ENCODE results near the gene PXDN.

The PXDN gene

DNA sequence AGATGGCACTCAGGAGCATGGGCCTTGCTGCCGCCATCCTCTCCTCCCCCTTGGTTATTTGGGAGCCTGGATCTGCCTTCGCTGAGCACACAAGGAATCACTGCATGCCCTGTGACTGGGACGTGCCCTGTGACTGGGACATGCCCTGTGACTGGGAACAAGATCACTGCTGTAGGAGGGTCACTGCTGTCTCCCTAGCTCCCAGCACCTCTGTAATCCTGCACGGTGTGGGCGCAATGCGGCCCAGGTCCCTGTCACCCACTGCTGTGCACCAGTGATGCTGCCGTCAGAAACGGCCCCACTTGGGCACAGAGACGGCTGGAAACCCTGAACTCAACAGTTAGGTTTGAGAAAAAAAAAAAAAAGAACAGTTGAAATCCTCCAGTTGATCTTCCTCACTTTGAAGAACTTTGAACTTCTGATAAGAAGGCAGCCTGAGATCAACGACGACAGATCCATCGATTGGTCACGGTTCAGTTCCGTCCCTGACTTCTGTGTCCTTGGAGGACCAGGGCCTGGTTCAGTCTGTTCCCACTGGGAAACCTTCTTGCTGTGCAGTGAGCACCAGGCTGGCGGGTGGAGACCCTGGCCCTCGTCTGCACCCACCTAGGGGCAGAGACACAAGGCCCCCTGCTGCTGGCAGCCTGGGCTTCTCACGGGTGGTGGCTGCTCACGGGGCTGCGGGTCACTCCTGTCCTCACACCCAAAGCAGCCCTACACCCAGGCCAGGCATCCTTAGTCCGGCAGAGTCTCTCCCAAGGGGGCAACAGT lies 125.9 kb downstream of the PXDN start:
- ATAC-seq, result no peak
- Mint-ChIP-seq H3K4me1 (no peaks in the 10 kb centered on the region), H3K9me3 (no peaks in the 10 kb centered on the region), H3K27me3 (peaks cover 10% of the 10 kb centered on the region), H3K4me3 (no peak overlapping the region), H3K27ac (no peak overlapping the region)
- DNase-seq, result no peak

DNA sequence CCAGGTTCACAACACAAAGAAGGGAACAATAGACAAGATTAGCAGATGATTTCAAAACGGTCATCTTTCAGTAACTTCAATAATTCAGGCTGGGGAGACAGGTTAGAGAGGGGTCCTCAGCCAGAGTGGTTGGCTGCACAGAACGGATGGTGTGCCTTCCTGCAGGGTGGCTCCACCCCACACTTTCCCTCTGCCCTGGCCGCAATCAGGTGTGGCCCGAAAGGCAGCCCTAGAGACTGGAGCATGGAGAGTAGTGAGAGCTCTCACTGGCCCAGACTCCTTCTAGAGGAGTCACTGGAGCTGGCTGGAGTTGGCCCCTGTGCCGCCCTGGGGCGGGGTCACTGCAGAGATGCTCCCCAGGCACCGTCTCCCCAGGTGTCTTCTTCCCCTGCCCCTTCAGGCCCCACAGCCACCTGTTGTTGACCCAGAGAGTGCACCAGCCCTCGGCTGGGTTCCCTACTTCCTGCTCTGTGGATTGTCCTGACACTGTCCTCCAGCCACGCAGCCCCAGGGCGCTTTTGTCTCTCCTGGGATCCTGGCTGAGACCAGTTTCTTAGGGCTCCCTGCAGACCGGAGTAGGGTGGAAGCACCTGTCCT lies 126.8 kb downstream of the PXDN start:
- peaks cover 14% of the 10 kb centered on the region for H3K27me3 Mint-ChIP-seq
- no peaks in the 10 kb centered on the region for H3K9me3 Mint-ChIP-seq
- no peak overlapping the region for H3K4me3 Mint-ChIP-seq
- no peaks in the 10 kb centered on the region for H3K4me1 Mint-ChIP-seq
- DNase-seq, result no peak
- no peak overlapping the region for H3K27ac Mint-ChIP-seq
- ATAC-seq, result peak; percentile 46

DNA sequence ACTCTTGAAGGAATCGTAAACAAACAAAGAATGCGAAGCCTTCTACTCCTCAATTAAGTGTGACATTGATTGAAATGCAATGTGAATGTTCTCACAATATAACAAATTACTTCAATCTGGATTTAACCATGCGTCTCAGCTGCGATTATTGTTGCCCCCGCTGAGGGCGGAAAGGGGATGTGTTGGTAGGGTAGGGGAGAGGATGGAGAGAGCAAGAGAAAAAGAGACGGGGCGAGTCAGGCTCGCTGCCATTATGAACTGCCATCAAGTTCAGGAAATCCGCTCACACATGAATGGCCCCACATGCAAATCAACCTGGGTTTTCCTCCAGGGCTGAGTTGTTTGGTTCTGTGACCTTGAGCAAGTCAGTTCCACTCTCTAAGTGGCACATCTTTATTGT lies 129.8 kb downstream of the PXDN start:
- no peak overlapping the region for H3K27ac Mint-ChIP-seq

DNA sequence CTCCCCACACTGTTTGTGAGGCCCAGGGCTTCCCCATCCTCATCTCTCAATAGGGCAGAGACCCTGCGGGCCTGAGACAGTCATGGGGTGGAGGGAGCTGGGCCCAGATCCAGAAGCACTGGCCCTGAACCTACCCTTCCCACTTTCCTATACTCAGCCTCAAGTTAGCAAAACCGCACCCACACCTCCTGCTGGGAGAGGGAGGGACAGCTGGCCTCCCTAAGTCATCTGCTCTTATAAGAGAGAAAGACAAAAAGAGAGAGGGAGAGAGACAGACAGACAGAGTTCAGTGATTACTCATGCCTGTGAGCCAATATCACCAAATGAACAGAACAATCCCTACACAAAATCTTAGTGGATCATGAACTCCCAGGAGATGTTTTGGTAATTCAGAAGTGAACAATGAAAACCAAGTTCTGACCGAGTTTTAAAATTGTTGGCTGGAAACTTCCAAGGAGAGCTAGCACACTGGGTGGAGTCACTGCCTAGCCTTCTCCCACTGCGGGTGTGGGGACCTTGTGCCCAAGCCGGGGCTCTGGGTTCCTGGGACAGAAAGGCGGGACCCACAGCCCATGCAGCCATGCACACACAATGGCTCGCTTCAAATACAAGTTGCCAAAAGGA lies 130.5 kb downstream of the PXDN start:
- no peaks in the 10 kb centered on the region for H3K9me3 Mint-ChIP-seq
- peaks cover 22% of the 10 kb centered on the region for H3K27me3 Mint-ChIP-seq
- no peak for DNase-seq
- H3K27ac Mint-ChIP-seq, result no peak overlapping the region
- no peak overlapping the region for H3K4me3 Mint-ChIP-seq
- no peak for ATAC-seq
- H3K4me1 Mint-ChIP-seq, result no peaks in the 10 kb centered on the region

More for the DNA sequence above, 129.8 kb downstream of the PXDN start:
- peaks cover 22% of the 10 kb centered on the region for H3K27me3 Mint-ChIP-seq
- DNase-seq (no peak), ATAC-seq (no peak)
- H3K9me3 Mint-ChIP-seq, result no peaks in the 10 kb centered on the region
- H3K4me3 Mint-ChIP-seq, result no peak overlapping the region
- no peaks in the 10 kb centered on the region for H3K4me1 Mint-ChIP-seq

DNA sequence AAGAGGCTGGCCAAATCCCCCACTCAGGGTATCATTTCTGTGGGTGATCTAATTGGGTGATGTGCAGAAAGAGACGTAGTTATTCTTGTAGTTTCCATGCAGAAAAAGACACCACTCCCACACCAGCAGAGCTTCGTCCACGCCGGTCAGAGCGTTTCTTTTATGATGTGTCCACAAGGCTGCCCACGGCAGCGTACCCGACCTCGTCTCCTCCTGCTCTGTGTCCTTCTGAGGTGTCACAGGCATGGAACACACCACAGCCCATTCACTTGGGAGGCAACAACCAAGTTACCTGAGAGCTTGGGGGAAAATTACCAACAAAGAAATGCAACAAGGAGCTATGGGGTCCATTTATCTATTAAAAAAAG lies 131.3 kb downstream of the PXDN start:
- ATAC-seq (no peak), DNase-seq (no peak)
- H3K9me3 Mint-ChIP-seq, result no peaks in the 10 kb centered on the region
- H3K4me3 Mint-ChIP-seq, result no peak overlapping the region
- peaks cover 22% of the 10 kb centered on the region for H3K27me3 Mint-ChIP-seq
- no peaks in the 10 kb centered on the region for H3K4me1 Mint-ChIP-seq
- H3K27ac Mint-ChIP-seq, result no peak overlapping the region

DNA sequence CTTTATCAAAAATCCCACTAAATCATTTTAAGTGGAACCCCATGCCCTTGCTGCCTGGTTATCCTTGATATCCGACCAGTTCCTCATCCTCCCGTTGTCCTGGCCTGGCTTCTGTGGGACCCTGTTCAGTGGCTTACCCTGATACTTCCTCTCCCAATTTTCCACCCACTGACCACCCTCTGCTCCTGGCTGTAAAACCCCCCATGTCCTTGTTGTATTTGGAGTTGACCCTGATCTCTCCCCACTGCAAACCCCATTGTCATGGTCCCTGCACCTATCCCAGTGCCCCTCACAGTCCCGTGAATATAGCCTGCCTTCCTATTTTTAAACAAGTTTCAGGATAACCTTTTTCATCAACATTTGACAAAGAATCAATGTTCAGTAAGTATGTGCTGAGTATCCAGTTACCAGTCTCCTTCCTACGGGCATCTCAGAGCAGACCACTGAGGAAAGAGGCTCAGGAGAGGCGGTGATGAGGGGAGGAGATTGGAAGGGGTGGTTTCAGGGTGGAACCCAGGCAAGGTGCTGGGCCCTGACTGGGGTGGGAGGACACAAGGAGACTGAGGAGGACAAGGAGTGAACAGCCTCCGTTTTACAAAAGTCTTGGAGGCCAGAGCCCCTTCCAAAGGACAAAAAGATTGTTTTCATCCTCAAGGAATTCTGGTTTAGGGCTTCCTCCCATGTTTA lies 131.8 kb downstream of the PXDN start:
- H3K27me3 Mint-ChIP-seq, result peaks cover 22% of the 10 kb centered on the region
- H3K4me1 Mint-ChIP-seq, result no peaks in the 10 kb centered on the region
- no peak overlapping the region for H3K27ac Mint-ChIP-seq
- no peak overlapping the region for H3K4me3 Mint-ChIP-seq
- DNase-seq (no peak), ATAC-seq (no peak)
- H3K9me3 Mint-ChIP-seq, result no peaks in the 10 kb centered on the region

DNA sequence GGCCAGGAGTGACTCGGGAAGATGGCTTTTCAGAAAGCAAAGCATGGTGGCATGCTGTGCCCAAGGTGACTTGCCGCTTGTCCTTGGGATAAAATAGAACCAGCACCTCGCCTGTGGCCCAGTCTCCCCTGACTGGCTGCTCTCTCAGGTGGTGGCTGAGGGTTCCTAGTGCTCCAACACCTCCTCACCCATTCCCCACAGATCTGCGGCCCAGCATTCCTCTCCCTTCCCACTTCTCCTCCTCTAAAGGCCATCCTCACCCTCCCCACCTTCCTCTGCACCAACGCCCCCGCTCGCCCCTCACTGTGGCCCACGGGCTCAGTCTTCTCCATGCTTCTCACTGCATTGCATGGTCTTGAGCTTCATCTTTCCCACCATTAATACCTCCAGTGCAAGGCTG lies 132.4 kb downstream of the PXDN start:
- H3K27me3 Mint-ChIP-seq, result peaks cover 22% of the 10 kb centered on the region
- ATAC-seq (no peak), DNase-seq (no peak)
- H3K9me3 Mint-ChIP-seq, result no peaks in the 10 kb centered on the region
- no peak overlapping the region for H3K27ac Mint-ChIP-seq
- H3K4me3 Mint-ChIP-seq, result no peak overlapping the region
- peaks cover 3% of the 10 kb centered on the region for H3K4me1 Mint-ChIP-seq

DNA sequence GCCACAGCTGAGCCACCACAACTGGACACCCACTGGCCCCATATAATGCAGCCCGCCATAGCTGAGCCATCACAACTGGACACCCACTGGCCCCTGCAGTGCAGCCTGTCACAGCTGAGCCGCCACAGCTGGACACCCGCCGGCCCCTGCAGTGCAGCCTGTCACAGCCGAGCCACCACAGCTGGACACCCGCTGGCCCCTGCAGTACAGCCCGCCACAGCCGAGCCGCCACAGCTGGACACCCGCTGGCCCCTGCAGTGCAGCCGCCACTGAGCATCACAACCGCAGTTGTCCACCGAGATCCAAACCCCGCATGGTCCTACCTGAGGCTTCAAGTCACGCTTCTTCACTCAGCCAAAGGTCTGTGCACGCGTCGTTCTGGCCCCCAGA lies 134.2 kb downstream of the PXDN start:
- no peak for ATAC-seq
- Mint-ChIP-seq H3K4me3 (no peak overlapping the region), H3K27me3 (peaks cover 13% of the 10 kb centered on the region), H3K4me1 (peaks cover 10% of the 10 kb centered on the region), H3K27ac (no peak overlapping the region), H3K9me3 (no peaks in the 10 kb centered on the region)
- DNase-seq, result no peak

DNA sequence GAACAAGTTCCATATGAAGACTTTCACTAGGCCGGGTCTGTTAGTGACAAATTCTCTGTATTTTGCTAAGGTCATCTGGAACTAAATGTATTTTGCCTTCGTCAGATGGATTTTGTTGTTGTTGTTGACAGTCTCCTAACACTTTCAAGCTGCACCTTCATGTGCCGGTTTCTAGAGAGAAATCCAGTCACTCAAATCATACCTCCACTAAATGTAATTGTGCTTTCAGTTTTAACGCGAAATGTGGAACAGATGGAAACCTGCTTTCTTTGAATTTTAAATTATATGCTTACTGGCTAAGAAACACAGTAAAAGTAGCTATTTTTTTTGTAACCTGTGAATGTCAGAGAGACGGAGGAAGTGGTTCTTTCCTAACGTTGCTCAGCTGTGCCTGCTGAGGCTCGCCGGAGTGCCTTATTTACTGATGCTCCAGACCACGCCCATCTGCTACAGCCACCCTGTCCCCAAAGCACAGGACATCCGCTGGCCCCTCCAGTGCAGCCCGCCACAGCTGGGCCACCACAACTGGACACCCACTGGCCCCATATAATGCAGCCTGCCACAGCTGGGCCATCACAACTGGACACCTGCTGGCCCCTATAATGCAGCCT lies 134.7 kb downstream of the PXDN start:
- peaks cover 10% of the 10 kb centered on the region for H3K4me1 Mint-ChIP-seq
- ATAC-seq (no peak), DNase-seq (no peak)
- no peaks in the 10 kb centered on the region for H3K9me3 Mint-ChIP-seq
- peaks cover 12% of the 10 kb centered on the region for H3K27me3 Mint-ChIP-seq
- no peak overlapping the region for H3K4me3 Mint-ChIP-seq
- no peak overlapping the region for H3K27ac Mint-ChIP-seq

DNA sequence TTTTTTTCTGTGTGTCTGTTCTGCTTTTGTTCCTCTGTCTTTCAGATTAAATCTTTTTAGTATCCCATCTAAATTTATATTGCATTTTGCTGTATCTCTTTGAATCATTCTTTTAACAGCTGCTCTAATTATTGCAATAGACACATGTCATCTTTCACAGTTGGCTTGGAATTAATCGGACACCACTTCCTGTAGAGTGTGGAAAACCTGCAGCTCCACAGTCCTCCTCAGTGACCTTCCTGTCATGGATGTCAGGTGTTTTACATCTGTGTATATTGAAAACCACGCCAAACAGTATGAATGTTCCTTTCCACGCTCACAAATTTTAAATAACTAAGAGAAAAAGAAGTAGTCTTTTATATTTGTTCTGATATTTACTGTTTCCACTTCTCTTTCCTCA lies 135.3 kb downstream of the PXDN start:
- H3K27ac Mint-ChIP-seq, result no peak overlapping the region
- H3K4me1 Mint-ChIP-seq, result peaks cover 10% of the 10 kb centered on the region
- no peak for ATAC-seq

DNA sequence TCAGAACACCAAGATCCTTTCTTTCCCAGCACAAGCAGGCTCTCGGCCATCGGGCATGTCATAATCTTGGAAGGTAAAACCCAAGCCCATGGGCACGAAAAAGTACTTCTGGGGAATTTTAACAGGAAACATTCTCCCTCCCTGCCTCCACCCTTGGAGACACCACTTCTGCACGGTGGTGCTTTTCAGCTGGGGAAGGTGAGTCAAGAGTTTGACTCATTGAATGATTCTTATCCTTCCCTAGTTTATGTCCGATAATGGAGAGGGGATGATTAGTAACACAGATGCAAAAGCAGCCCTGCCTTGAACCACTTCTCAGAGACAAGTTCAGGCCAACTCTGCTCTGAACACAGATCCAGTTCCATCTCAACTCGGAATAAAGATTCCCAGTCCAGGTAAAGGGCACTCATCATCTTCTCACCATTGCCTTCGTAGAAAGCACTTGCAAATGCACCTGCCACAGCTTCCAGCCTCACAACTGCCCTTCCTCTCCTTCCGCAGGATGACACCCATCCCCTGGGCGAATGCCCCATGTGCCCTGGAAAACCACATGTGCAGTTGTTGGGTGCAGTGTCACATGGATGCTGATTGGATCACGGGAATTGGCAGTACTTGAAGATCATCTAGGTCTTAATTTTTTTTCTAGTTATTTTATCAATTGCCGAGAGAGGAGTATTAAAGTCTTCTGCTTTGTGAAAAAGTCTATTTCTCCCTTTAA lies 136.2 kb downstream of the PXDN start:
- H3K9me3 Mint-ChIP-seq, result no peaks in the 10 kb centered on the region
- peaks cover 12% of the 10 kb centered on the region for H3K27me3 Mint-ChIP-seq
- DNase-seq (no peak), ATAC-seq (no peak)
- no peak overlapping the region for H3K4me3 Mint-ChIP-seq
- H3K27ac Mint-ChIP-seq, result no peak overlapping the region
- peaks cover 10% of the 10 kb centered on the region for H3K4me1 Mint-ChIP-seq

More for the DNA sequence above, 135.3 kb downstream of the PXDN start:
- Mint-ChIP-seq H3K4me3 (no peak overlapping the region), H3K9me3 (no peaks in the 10 kb centered on the region), H3K27me3 (peaks cover 12% of the 10 kb centered on the region)
- DNase-seq, result no peak

DNA sequence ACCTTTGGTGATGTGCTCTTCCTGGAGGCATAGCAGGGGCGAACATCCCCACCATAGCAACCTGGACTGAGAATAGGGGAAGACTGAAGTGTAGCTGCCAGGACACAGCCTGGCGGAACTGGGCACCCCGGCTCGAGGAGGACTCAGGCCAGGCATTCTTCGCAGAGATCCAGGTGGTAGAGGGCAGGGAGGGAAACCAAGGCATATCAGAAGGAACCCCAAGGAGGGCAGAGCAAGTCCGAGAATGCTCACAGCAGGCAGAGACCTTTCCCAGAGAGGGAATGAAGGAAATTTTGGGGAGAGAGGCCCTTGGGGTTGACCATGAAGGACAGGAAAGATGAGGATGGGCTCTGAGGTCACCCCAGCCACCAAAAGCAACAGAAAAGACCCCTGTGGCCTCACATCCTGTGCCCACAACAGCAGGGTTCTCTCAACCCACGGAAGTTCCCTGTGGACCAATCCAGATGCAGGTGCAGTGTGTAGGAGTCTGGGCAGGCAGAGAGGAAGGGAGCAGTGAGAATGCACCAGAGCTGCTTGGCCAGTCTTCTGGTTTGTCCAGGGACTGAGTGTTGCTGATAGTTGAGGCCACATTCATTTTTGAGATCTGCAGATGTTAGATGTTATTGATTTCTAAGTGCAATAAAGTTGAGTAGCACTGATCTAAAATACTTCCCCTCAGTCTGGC lies 136.9 kb downstream of the PXDN start:
- Mint-ChIP-seq H3K27ac (no peak overlapping the region), H3K4me1 (peaks cover 10% of the 10 kb centered on the region), H3K4me3 (no peak overlapping the region), H3K27me3 (peaks cover 7% of the 10 kb centered on the region), H3K9me3 (no peaks in the 10 kb centered on the region)
- DNase-seq (no peak), ATAC-seq (no peak)

DNA sequence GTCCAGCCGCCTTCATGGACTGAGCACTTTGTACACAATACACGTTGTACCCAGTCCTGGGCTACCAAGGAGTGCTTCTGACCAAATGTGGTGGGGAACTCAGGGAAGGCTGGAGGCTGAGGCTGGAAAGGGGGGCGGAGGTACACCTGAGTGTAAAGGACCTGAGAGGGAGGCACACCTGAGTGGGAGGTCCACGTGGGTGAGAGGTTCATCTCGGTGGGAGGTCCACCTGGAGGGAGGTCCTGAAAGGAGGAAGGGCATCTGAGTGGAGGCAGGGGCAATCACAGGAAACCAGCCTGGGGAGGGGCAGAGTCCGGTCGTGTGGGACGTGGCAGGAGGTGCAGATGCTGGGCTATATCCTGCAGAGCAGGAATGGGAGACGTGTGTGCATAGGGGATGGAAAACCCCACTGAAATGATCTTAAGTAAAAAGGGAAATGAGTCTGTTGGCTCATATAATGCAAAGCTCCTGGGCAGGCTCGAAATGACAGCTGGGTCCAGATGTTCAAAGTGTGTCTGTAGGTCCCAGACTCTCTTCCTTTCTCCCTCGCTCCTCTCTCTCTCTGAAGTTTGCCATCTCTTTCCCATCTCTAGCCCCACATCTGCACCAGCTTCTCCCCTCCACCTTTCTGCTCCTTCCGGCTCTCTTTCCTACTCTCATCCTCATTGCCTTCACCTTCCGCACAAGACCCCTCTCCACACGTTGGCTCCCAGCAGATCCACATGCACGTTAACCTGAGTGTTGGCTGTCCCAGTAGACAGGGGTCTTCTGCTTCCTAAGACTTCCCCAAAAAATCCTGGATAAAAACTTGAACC lies 137.7 kb downstream of the PXDN start:
- ATAC-seq (peak; percentile 48), DNase-seq (no peak)
- H3K9me3 Mint-ChIP-seq, result no peaks in the 10 kb centered on the region
- no peaks in the 10 kb centered on the region for H3K27me3 Mint-ChIP-seq
- H3K4me3 Mint-ChIP-seq, result no peak overlapping the region
- peaks cover 10% of the 10 kb centered on the region for H3K4me1 Mint-ChIP-seq
- H3K27ac Mint-ChIP-seq, result no peak overlapping the region

DNA sequence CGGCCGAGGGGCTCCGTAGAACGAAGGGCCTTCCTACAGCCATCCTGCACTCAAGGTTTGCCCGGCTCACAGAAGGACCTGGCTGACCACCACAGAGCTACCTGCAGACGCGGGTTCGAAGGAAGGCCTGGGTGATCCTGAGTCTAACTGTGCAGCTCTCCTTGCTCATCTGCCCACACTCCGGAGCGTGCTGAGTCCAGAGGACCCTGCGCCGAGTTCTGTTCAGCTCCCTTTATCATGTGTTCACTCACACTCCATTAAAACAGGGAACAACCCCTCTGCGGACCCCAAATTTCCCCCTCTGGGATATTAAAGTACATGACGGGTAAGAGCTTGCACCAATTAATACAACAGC lies 138.3 kb downstream of the PXDN start:
- ATAC-seq (peak; percentile 11), DNase-seq (no peak)
- Mint-ChIP-seq H3K4me3 (no peak overlapping the region), H3K27ac (no peak overlapping the region), H3K27me3 (no peaks in the 10 kb centered on the region), H3K4me1 (peaks cover 10% of the 10 kb centered on the region), H3K9me3 (no peaks in the 10 kb centered on the region)

Measured in stimulated activated naive CD8-positive, alpha-beta T cell treated with anti-CD3 and anti-CD28 coated beads, Interleukin-15, amount 100 ng/mL, for 72 hours (primary cell).